DOHH2 (cell line): ENCODE measurements around the gene QSOX2.

Source experiments
- H3F3A ChIP-seq: fragments of 200-600 bp; sonication (generic), shearing (Covaris generic); 2 replicates; pipeline ENCODE4 v1.6.0; 2016; ENCODE audit warnings: antibody characterized with exemption, mild to moderate bottlenecking; ENCODE audit not compliant: control insufficient read depth, insufficient read depth
- H3K27ac ChIP-seq: fragments of 200-600 bp; sonication (generic); 2 replicates; pipeline ENCODE4 v1.5.1; 2014; ENCODE audit warnings: low read depth, mild to moderate bottlenecking, low read length, moderate library complexity
- H3K27me3 ChIP-seq: fragments of 200-600 bp; sonication (generic); 2 replicates; pipeline ENCODE4 v1.6.1; 2014; ENCODE audit warnings: mild to moderate bottlenecking, low read length, mixed read lengths; ENCODE audit not compliant: control insufficient read depth
- H3K36me3 ChIP-seq: fragments of 200-600 bp; sonication (generic); 2 replicates; pipeline ENCODE4 v1.6.1; 2014; ENCODE audit warnings: mild to moderate bottlenecking, low read length, moderate library complexity, mixed read lengths; ENCODE audit not compliant: control insufficient read depth
- H3K4me1 ChIP-seq: fragments of 200-600 bp; sonication (generic); 2 replicates; pipeline ENCODE4 v1.6.1; 2014; ENCODE audit warnings: mild to moderate bottlenecking, low read length, mixed read lengths; ENCODE audit not compliant: control insufficient read depth
- H3K4me2 ChIP-seq: fragments of 200-600 bp; sonication (generic); 2 replicates; pipeline ENCODE4 v1.6.0; 2014; ENCODE audit warnings: mild to moderate bottlenecking, low read length, moderate library complexity
- H3K4me3 ChIP-seq: fragments of 200-600 bp; sonication (generic); 2 replicates; pipeline ENCODE4 v1.5.1; 2014; ENCODE audit warnings: mild to moderate bottlenecking, low read length, mixed read lengths
- H3K79me2 ChIP-seq: fragments of 200-600 bp; sonication (generic); 2 replicates; pipeline ENCODE4 v1.6.1; 2014; ENCODE audit warnings: mild to moderate bottlenecking, low read length, mixed read lengths; ENCODE audit not compliant: control insufficient read depth
- H3K9me2 ChIP-seq: fragments of 200-600 bp; sonication (generic); replicated peaks from 2 replicates; pipeline ENCODE4 v1.6.1; 2014; ENCODE audit warnings: mild to moderate bottlenecking, low read length, mixed read lengths; ENCODE audit not compliant: control insufficient read depth
- H3K9me3 ChIP-seq: fragments of 200-600 bp; sonication (generic); 2 replicates; pipeline ENCODE4 v1.6.1; 2014; ENCODE audit warnings: antibody characterized with exemption, low read length, mixed read lengths; ENCODE audit not compliant: control insufficient read depth, insufficient read depth
- H4K20me1 ChIP-seq: fragments of 200-600 bp; sonication (generic); 2 replicates; pipeline ENCODE4 v1.6.0; 2014; ENCODE audit warnings: low read depth, mild to moderate bottlenecking, antibody characterized with exemption, low read length, moderate library complexity; ENCODE audit not compliant: control insufficient read depth, insufficient read depth
- EZH2phosphoT487 ChIP-seq: fragments of 200-600 bp; sonication (generic); IDR thresholded peaks from 2 replicates; pipeline ENCODE4 v1.6.1; 2017; ENCODE audit warnings: borderline replicate concordance, mild to moderate bottlenecking, antibody characterized with exemption, low read length, moderate library complexity, mixed read lengths
- TF ChIP-seq, protein P1 (sequence below): fragments of 200-600 bp; sonication (generic); IDR thresholded peaks from one replicate; pipeline ENCODE4 v1.5.1; 2014; ENCODE audit warnings: antibody characterized with exemption, mild to moderate bottlenecking, low read depth, low read length; ENCODE audit not compliant: poor library complexity, severe bottlenecking

The QSOX2 gene

DNA sequence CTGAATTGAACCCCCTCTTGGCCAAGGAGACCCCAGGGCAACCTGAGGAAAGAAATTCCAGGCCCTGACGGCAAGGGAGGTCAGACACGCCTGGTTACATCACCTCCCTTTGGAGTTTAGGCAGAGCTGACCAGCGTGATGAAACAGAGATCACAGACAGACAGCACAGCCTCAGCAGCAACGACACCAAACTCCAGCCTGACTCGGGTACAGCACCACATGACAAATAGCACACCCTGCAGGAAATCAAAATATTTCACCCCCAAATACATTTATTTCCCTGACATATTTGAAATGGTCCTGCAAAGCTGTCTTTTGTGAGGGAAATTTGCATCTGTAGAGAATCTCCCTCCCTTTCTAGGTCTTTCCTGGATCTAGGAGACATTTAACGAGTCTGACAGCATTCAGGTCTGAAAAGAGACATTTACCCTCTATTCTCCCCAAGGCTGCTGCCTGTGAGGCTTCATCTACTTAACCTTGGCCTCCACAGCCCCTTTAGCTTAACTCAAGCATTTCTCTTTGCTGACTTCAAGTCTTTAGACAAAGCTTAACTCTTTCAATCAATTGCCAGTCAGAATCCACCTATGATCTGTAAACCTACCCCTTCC is 2.6 kb downstream of the QSOX2 start:
- Histone ChIP-seq H4K20me1 (peaks cover 3% of the 10 kb centered on the region), H3F3A (peaks cover 42% of the 10 kb centered on the region), H3K4me3 (peak overlapping the region; percentile 97), H3K27me3 (no peaks in the 10 kb centered on the region; the same call in 1 of the 2 replicates), H3K36me3 (peaks cover 63% of the 10 kb centered on the region), H3K79me2 (peaks cover 72% of the 10 kb centered on the region), H3K9me3 (no peaks in the 10 kb centered on the region), H3K27ac (peak overlapping the region; percentile 99), H3K4me2 (peak overlapping the region; percentile 100), H3K4me1 (peaks cover 73% of the 10 kb centered on the region), H3K9me2 (no peaks in the 10 kb centered on the region)
- TF ChIP-seq, protein P1, sequence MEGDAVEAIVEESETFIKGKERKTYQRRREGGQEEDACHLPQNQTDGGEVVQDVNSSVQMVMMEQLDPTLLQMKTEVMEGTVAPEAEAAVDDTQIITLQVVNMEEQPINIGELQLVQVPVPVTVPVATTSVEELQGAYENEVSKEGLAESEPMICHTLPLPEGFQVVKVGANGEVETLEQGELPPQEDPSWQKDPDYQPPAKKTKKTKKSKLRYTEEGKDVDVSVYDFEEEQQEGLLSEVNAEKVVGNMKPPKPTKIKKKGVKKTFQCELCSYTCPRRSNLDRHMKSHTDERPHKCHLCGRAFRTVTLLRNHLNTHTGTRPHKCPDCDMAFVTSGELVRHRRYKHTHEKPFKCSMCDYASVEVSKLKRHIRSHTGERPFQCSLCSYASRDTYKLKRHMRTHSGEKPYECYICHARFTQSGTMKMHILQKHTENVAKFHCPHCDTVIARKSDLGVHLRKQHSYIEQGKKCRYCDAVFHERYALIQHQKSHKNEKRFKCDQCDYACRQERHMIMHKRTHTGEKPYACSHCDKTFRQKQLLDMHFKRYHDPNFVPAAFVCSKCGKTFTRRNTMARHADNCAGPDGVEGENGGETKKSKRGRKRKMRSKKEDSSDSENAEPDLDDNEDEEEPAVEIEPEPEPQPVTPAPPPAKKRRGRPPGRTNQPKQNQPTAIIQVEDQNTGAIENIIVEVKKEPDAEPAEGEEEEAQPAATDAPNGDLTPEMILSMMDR, result peak; percentile 59
- no peak for TF ChIP-seq EZH2phosphoT487

DNA sequence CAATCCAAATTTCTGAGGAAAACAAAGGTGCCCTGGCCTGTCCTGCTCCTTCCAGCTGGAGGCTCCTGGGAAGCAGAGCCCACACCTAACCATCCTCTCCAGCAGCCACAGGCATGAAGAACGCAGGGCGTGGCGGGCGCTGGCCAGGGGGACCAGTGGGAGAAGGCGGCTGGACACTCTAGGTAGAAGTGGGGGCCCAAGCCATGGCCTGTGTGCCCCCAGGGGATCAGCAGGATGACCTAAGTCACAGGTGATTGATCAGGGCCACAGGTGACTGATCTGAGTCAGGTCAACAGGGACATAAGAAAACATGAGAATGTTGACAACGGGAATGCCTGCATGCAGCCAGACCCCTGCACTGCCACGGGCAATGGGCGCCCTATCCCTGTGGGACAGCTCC is 3.4 kb downstream of the QSOX2 start:
- peaks cover 79% of the 10 kb centered on the region for H3K4me1 ChIP-seq

DNA sequence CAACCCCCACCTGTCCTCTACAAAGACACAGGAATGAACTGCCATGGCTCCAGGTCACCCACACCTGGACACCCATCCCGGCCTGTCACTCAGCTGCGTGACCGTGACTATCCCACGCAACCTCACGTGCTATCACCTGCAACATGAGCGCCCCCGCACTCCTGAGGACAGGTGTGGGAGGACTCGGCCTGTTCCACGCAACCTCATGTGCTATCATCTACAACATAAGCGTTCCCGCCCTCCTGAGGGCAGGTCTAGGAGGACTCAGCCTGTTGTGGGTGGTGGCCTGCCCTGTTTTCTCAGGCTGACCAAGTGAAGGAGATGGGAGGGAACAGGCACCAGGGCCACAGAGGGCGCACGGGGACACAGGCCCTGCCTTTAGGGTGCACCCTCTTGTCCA is 4.1 kb downstream of the QSOX2 start:
- H3K4me1 ChIP-seq, result peaks cover 78% of the 10 kb centered on the region
- no peaks in the 10 kb centered on the region for H3K9me2 ChIP-seq
- H3K27me3 ChIP-seq, result no peaks in the 10 kb centered on the region
- peaks cover 3% of the 10 kb centered on the region for H4K20me1 ChIP-seq
- H3K4me2 ChIP-seq, result peak overlapping the region; percentile 100
- peaks cover 87% of the 10 kb centered on the region for H3K79me2 ChIP-seq
- peak overlapping the region; percentile 99 for H3K27ac ChIP-seq
- H3F3A ChIP-seq, result peaks cover 42% of the 10 kb centered on the region
- peak overlapping the region; percentile 97 for H3K4me3 ChIP-seq
- H3K9me3 ChIP-seq, result no peaks in the 10 kb centered on the region
- TF ChIP-seq, protein P1, result peak; percentile 45
- TF ChIP-seq EZH2phosphoT487, result no peak
- H3K36me3 ChIP-seq, result peaks cover 77% of the 10 kb centered on the region

More for the DNA sequence above, 3.4 kb downstream of the QSOX2 start:
- Histone ChIP-seq H3F3A (peaks cover 42% of the 10 kb centered on the region), H3K9me2 (no peaks in the 10 kb centered on the region), H3K27ac (peak overlapping the region; percentile 99), H3K79me2 (peaks cover 80% of the 10 kb centered on the region), H3K36me3 (peaks cover 70% of the 10 kb centered on the region), H3K9me3 (no peaks in the 10 kb centered on the region), H4K20me1 (peaks cover 3% of the 10 kb centered on the region), H3K4me2 (peak overlapping the region; percentile 100), H3K27me3 (no peaks in the 10 kb centered on the region; the same call in 1 of the 2 replicates), H3K4me3 (peak overlapping the region; percentile 97)
- no peak for TF ChIP-seq EZH2phosphoT487
- TF ChIP-seq, protein P1, result no peak
